Islet precursor cell (in vitro differentiated cells): ENCODE results near the gene VPS13C.

Experiments used
- DNase-seq: peaks from one replicate; pipeline ENCODE4 v3.0.0-alpha.2; 2018

The VPS13C gene, protein sequence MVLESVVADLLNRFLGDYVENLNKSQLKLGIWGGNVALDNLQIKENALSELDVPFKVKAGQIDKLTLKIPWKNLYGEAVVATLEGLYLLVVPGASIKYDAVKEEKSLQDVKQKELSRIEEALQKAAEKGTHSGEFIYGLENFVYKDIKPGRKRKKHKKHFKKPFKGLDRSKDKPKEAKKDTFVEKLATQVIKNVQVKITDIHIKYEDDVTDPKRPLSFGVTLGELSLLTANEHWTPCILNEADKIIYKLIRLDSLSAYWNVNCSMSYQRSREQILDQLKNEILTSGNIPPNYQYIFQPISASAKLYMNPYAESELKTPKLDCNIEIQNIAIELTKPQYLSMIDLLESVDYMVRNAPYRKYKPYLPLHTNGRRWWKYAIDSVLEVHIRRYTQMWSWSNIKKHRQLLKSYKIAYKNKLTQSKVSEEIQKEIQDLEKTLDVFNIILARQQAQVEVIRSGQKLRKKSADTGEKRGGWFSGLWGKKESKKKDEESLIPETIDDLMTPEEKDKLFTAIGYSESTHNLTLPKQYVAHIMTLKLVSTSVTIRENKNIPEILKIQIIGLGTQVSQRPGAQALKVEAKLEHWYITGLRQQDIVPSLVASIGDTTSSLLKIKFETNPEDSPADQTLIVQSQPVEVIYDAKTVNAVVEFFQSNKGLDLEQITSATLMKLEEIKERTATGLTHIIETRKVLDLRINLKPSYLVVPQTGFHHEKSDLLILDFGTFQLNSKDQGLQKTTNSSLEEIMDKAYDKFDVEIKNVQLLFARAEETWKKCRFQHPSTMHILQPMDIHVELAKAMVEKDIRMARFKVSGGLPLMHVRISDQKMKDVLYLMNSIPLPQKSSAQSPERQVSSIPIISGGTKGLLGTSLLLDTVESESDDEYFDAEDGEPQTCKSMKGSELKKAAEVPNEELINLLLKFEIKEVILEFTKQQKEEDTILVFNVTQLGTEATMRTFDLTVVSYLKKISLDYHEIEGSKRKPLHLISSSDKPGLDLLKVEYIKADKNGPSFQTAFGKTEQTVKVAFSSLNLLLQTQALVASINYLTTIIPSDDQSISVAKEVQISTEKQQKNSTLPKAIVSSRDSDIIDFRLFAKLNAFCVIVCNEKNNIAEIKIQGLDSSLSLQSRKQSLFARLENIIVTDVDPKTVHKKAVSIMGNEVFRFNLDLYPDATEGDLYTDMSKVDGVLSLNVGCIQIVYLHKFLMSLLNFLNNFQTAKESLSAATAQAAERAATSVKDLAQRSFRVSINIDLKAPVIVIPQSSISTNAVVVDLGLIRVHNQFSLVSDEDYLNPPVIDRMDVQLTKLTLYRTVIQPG (N-terminal part only)

DNA sequence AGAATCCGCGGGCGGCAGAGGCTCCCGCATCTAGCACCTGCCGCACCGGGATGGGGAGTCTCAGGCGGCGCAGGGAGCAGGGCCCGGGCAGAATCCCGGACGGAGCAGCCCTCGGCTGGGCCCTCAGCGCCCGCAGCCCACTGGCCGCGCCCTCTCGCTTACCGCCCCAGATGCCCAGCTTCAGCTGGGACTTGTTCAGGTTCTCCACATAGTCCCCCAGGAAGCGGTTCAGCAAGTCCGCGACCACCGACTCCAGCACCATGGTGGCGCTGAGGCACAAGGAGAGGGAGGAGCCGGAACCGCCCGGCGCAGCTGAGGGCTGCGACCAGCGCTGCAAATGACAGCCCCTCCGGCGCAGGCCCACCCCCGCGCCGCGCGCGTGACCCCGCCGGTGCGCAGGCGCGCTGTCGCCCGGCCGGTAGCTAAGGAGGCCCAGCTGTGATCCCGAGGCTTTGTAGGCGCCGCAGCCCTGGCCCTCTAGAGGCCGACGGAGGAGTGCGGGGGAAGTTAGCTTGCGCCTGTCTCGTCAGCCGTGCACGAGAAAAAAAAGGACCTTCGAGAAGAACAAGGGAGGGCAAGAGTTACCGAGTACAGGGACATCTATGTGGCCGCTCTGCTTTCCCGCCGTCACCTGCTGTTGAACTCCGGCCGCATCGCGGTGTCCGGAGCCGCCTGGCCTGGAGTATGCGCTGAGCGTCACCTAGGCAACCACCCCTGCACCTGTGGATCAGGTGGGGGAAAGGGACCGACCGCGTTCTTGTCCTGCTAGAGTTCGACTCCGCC lies at the start of gene VPS13C:
Gene VPS13C, minus strand, starts transcription at position 335 of the 783 bp plus-strand sequence. Its CDS starts 73 bp downstream, at position 262.
- DNase-seq, result peak; percentile 98

DNA sequence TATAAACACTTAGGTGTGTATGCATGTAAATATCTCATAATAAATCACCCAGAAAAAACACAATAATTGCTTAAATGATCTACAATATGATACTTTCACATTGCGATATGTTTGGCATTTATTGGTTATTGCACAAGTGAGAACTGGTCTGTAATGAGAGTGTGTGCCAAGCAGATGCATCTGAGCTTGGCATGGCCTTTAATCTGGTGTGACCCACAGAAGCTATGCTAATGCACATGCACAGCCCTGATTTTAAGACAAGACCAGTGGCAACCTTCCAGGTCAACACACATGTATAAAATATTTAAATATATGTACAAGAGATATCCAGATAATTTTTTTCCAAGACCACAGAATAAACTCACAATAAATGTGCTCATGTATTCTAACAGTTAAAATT lies 49.2 kb upstream of the VPS13C start:
- DNase-seq, result no peak

DNA sequence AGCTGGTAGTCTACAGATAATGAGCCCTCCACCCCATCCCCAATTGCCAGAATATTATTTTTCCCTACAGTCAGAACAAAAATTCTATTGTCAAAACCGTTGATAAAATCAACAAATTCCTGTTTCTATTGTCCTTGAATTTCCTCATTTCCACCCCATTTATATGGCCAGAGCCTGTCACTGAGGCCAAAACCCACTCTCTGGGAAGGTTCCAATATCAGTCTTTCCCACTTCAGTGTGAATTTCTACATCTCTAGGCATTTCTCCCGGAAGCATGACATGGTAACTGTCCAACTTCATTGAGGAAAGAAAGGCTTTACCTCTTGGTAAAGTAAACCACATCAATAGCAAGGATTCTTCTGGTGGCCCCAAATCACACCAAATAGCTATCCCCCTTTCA lies 48.2 kb upstream of the VPS13C start:
- DNase-seq, result no peak

DNA sequence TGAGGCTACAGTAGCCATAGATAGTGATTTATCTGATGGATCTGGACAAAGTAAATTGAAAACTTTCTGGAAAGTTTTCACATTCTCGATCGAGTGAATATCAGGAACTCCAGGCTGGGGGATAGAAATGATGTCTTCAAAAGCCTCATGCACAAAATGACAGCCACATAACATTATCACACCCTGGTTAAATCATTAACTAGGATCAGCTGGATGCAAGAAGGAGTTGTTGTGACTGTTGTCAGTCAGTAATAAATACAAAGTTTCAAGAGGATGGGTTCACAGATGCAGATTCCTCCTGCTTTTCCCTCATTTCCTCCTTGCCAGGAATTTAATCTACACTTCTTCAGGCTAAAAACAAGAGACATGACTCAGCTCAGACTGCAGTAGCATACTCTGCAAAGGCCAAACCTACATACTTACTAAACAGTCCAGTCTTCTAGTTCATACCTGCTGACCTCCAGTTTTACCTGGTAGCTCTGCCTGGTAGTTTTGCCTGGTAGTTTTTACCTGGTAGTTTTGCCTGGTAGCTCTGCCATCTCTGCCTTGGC lies 47.4 kb upstream of the VPS13C start:
- DNase-seq, result no peak

DNA sequence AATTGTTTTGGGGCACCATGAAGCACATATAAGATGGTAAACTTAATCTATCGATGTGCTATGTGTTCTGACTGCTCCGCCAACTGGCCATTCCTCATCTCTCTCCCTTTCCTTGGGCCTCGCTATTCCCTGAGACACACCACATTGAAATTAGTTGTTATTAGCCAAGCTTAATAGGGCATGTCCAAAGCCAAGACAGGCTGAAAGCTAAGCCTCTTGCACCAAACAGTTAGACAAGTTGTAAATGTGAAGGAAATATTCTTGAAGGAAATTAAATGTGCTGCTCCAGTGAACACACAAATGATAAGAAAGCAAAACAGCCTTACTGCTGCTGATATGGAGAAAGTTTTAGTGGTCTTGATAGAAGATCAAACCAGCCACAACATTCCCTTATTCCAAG lies 45.8 kb upstream of the VPS13C start:
- no peak for DNase-seq

DNA sequence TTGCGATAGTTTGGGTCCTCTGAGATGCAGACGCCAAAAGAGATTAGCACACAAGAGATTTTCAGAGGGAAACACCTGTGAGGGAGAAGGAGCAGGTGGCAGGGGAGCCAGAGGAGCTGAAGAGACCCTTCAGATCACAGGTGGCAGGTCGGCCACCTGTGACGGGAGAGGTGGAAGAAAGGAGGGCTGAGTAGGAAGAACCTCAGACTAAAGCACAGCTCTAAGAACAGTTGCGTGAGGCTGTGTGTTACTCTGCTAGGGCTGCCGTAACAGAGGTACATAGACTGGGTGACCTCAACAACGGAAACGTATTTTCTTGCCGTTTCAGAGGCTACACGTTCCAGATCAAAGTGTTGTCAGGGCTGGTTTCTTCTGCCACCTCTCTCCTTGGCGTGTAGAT lies 45.0 kb upstream of the VPS13C start:
- DNase-seq, result no peak

DNA sequence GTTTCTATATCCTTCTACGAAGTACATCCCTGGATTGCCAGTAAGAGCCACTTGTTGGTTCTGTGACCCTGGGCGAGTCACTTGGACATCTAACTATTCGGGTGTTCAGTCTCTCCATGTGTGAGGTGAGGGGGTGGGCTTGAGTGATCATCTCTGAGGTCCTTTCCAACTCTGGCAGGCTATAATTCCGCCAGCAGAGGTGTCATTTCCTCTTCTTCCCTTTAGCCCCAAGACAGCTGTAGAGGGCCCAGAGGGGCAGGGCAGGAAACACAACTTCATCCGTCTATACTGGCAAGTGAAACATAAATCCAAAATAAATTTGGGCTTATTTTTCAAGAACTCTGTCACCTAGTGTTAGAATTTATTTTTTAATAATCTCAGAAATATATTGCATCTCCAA lies 44.6 kb upstream of the VPS13C start:
- DNase-seq, result no peak

DNA sequence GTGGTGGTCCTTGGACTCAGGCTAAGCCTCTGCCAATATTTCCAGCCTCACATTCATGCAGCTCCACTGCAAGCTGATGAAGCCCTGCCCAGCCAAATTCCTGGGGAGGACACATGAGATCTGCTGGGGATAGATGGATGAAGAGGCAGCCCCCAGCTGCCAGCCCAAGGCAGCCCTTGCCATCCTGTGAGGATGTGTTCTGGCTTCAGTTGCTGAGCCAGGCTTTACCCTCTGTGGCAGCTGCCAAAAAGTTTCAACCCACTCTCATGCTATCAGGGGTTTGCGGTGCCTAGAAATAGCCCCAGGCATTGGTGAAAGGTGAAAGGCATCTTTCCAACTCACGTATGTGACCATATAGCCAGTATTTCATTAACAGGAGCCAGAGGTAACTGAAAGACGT lies 44.2 kb upstream of the VPS13C start:
- no peak for DNase-seq

DNA sequence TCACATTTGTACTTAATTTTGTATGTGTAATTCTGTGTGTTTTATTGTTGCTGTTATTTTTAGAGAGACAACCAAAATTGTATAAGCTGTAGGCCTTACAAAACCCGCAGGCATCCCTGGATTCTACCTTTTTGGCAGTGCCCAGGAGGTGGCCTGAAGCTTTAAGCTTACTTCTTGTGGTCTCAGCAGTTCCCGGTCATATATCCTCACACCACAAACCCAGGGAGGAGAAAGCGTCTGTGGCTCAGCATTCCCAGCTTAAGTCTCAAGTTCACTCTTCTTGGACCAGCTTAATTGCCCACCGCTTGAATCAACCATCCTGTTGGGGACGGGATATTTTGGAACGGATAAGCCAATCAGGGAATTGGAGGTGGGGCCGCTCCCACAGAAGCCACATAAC lies 43.2 kb upstream of the VPS13C start:
- DNase-seq, result no peak

DNA sequence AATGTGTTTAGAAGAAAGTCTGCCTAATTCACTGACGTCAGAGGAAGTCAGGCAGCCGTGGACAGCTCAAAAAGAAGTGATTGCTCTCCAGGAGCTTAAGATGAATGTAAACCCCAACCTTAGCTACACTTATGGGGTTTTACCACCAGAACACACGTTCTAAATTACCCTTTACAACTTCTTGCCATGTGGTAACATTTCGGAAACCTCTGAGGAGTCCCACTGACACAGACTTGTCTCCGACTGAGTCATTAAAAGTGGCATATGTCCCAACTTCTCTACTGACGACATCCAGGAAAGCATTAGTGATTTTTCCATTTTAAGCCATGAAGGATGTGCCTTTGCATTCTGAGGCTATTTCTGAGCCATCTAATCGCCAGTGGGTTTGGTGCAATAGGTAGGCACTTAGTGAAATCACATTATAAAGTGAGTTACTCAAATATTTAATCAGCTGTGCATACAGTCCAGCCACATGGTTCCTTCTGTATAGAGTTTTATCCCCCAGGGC lies 38.9 kb upstream of the VPS13C start:
- no peak for DNase-seq

DNA sequence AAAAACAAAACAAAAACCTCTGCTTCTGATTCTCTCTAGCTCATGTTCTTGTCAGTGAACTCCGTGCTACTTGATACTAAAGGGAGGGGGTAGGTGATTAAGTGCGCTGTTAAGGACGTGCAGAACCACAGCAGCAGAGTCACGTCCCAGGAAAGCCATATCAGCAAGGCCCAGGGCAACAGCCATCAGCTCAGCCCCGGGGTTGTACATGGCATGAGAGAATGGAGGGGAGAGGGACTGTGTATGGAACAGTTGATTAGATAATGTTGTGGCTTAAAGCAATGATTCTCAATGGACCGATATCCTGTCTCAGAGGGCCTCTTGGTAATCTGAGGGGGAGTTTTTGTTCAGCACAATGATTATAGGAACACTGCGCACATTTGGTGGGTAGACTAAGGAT lies 34.1 kb upstream of the VPS13C start:
- DNase-seq, result no peak

DNA sequence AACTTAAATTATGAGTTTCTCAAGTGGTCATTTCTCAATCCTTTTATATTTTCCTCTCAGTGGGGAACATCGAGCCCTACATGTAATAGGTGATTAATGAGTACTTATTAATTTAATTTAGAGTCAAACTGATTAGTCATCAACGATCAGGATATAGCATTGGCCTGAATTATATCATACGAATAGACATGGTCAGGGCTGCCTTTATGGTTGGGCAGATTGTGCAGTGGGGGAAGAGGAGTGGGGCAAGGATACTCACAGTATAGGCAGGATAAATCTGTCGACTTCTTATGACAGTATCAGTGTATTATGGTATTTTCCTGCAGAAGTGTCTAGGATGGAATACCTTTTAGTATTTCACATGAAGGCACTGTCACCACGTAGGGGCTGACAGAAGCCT lies 33.6 kb upstream of the VPS13C start:
- no peak for DNase-seq

DNA sequence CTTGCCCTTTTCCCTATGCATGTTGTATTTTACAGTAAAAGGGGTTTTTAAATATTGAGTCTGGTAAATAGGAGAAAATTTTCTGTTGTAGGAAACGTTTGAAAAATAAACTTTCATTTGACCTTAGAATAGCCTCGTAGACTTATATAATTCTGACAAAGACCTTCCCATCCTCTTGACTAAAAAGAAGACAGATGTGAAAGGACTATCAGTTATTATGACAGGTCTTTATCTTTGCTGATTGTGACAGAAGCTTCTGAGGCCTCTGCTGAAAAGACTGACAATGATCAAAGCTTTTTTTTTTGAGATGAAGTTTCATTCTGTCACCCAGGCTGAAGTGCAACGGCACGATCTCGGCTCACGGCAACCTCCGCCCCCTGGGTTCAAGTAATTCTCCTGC lies 30.7 kb upstream of the VPS13C start:
- no peak for DNase-seq

DNA sequence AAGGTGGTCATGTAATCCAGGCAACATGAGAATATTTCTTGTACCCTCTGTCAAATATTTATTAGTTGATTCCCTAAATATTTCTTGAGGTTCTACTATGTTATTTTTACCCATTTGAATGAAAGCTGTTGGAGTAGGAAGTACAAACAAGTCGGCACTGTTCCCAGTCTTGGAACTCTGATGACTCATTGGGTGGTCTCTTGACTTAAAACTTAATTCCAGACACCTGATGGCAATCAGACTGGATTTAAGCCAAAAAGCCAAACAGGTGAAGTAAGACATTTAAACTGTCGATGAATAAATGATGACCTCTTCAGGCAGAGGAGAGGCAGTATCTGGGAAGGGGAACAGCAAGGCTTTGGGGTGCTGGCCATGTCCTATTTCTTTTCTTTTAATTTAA lies 29.4 kb upstream of the VPS13C start:
- no peak for DNase-seq

DNA sequence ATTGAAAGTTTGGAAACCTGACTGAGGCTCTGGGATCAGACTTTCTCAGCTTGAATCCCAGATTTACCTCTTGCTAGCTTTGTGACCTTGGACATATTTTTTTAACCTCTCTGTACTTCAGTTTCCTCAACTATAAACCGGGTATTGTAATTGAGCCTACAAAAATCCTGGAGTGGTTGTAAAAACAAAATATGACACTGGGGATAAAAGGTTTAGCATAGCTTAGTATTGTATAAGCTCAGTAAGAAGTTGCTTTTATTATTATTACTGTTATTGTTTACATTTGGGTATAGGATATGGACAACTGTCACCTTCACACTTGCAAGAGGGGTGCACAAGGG lies 28.1 kb upstream of the VPS13C start:
- DNase-seq, result no peak

DNA sequence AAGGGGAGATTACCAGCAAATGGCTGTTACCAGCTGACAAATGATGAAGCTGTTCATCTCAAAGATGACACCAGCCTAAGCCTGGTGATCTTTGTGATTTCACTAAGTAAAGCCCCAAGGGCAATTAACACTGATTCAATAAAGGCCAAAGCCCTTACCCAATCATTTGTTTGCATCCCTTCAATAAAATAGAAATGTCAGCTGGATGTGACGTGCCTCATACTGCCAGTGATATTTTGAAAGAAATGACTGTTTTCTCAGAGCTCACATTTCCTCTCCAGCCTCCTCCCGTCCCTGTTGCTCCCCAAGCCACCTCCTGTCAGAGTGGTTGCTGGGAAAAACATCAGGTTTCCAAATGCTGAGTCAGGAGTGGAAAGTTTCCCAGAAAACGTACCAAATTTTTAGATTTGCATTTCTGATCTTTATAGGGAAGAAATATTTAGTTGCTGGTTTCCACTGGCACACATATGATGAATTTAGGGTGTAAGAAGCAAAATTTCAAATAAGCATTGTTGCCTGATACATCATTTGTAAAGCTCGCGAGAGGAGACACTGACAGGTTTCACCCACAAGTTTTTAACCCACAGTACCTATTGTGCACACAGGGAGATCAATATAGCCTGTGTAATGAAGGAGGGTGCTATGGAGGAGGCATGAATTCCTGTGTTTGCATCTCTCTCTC lies 27.6 kb upstream of the VPS13C start:
- no peak for DNase-seq

DNA sequence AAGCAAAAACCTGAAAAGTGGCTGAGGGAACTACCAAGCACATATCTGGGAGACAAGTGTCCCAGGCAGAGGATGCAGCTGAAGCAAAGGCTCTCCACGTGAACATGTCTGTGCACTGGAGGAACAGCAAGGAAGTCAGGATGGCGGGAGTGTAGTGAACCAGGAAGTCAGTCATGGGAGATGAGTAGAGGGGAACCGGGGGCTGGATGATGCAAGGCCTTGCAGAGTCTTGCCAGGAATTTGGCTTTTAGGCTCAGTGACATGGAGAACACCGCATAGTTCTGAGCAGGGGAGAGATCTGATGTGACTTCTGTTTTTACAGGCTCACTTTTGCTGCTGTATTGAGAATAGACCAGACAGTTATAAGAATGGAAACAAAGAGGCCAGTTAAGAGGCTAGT lies 25.5 kb upstream of the VPS13C start:
- no peak for DNase-seq

DNA sequence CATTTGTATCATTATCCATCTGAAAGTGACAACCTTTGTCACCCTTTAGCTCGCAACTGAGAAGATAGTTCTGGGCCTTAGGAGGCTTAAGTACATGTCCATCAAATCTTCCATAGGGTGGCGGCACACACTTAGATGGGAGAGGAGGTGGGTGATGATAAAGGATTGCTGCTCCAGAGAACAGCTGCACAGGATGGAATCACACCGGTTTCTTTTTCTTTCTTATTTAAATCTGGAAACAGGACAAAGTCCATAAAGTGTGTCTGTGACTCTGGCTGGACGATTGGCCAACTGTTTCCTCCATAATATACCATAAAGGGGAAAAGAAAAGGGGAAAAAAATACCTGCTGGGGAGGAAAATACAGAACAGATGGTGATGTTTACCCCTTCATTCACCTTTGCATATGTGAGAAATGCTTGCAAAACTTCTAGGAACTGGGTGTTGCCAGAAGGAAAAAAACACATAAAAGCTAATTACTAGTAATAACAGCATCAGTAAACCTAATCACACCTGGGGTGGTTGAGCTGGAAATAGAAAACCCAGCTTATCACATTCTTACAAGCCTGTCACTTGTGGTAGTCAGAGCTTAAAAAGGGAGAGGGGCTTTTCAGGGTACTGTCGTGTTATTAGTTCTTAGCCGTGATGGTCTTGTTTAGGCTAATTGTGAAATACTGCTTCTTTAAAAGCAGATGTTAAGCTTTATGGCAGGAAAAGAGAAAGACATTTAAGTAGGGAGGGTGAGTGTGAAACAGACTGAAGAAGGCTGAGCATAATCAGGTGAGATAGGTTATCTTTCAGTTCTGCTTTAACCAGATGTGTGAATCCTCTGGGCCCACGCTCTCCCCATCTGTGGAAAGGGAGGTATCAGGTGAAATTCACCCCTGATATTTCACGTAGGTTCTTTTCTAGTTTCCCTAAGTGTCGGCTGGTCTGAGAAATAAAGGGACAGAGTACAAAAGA lies 23.2 kb upstream of the VPS13C start:
- no peak for DNase-seq

DNA sequence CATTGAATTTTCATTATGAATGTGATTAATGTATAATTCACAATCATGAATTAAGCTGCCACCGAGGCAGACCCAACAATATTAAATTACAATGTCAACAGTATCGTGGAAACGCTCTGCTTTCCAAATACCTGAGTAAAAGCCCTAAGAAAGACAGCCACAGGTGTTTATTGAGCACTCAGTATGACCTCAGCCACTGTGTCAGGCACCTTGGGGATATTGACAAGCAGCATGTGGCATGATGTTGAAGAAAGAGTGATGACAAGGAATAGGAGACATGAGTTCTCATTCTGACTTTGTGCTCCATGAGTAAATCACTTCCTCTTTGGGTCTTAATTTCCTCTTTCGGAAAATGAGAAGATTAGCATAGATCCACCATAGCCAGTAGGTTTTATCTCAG lies 19.3 kb upstream of the VPS13C start:
- no peak for DNase-seq

DNA sequence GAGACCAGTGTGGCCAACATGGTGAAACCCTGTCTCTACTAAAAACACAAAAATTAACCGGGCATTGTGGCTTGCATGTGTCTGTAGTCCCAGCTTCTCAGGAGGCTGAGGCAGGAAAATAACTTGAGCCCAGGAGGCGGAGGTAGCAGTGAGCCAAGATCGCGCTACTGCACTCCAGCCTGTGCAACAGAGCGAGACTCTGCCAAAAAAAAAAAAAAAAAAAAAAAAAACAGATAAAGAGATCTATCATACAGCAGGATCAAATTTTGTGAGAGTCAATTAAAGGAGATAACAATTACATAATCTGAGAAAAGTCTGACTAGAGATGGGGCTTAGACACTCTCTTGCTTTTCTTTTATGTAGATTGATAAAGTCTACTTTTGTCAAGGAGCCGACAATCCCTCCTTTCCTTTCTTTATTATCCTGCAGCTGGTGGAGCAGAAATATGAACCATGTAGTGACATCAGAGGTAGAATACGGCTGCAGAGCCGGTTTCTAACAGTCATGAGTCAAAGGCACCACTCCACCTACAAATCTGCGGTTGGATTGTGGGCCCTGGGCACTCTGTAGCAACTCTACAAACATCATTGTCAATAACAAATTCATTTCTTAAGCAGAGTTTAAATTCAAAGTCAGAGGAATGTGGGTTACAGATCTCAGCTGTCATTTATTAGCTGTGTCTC lies 15.5 kb upstream of the VPS13C start:
- DNase-seq, result no peak
